A549 (cell line): ENCODE data around the gene CSMD2.

Source experiments
- CHD4 ChIP-seq: fragments of 200-600 bp; sonication (generic); IDR thresholded peaks from 2 replicates; pipeline ENCODE4 v1.6.1; 2016; ENCODE audit warnings: antibody characterized with exemption, mild to moderate bottlenecking, borderline replicate concordance
- GATA3 ChIP-seq: IDR thresholded peaks from 2 replicates; pipeline ENCODE4 v1.6.1; 2012; ENCODE audit warnings: borderline replicate concordance
- POLR2A ChIP-seq: IDR thresholded peaks from 2 replicates; pipeline ENCODE4 v1.6.1; 2012; ENCODE audit warnings: mild to moderate bottlenecking, low read length

DNA sequence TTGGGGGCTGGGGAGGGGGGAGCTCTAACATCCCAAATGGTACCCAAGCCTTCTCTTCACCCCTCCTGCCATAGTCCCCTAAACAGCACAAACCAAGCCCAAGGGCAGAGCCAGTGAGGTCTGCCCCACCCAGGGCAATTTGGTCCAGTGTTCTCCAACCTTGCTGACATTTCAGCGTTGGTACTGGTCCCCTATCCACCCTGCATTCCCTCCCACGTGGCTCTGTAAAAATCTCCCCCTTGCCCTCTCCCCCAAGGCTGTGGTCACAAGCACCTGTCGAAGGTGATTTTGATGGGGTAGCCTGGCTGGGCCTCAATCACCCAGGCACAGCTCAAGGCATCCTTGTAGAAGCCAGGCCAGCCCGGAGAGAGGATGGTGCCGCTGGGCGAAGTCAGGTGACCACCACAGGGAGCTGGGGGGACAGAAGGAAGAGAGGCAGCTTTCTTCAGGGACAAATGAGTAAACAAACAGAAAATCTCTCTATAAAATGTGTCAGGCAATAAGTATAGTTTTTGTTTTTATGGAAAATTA is 438.7 kb downstream of the CSMD2 start:
- no peak for TF ChIP-seq CHD4
- no peak for TF ChIP-seq POLR2A
- TF ChIP-seq GATA3: no peak
